ENCODE data around the gene MUC13. TPM values are rescaled to one million over a fixed set of nuclear protein-coding genes. Genes with fewer than 3 reads are reported as not detected.

The MUC13 gene
- total RNA-seq, 1 experiment from 2014 or later, result not detected

DNA sequence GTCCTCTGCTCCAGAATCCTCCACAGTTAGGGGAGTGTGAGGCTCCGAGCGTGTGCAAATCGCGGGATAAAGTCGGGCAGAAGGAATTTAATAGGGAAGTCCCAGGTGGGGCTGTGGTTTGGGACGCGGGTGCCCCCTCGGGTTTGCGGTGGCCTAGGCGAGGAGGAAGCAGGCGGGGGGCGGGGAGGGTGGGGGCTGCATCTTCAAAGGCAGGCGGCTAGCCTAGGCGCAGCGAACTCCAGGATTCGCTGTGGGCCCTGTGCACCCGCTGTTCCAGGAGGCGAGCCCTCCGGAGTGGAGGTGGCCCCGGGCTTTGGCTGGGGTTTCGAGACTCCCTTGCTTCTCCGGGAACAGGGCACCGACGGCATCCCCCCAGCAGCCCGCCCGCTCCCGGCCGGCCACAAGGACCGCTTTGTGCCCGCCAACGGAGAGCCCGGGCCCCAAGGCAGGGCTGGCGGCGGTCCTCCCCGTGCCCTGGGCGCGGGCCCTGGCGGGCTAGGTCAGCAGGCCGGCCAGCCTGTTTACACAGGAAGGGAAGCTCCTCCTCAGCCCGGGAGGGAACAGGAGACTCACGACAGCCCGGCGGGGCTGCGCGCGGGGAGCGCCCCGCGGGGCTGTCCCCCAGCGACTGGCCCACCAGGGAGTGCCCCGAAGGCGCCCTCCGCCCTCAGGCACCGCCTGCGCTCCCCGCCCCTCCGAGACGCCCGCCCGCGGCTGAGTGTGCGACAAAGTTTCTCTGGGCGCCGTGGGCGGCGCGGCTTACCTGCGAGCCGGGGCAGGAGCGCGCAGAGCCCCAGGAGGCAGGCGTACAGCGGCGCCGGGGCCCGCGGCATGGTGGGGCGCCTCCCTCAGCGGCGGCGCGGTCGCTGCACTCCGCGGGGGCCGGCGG is 48.1 kb downstream of the MUC13 start:
- H3K27me3 Mint-ChIP-seq (ENCODE audit: insufficient read depth, unreplicated experiment), result no peaks in the 10 kb centered on the region
- ChIA-PET CTCF (interaction anchor here (0.8 to 6.0 kb wide), 6 partner anchors 9 to 126 kb away, joined by 3 to 55 read pairs (median 4); no protein-coding TSS in a partner anchor), POLR2A (interaction anchor here (0.6 to 3.4 kb wide), 18 partner anchors 8 to 1253 kb away, joined by 3 to 26 read pairs (median 5); no protein-coding TSS in a partner anchor)
- DNase-seq (ENCODE audit: unreplicated experiment), result peak; percentile 56
- intact Hi-C loops (cut with micrococcal nuclease), result loop anchor here (1.0 to 5.0 kb wide), 4 partner anchors 52 to 124 kb away; no protein-coding TSS in a partner anchor
- peaks cover 30% of the 10 kb centered on the region for H3K4me1 Mint-ChIP-seq (ENCODE audit: insufficient read depth, unreplicated experiment)
- H3K27ac Mint-ChIP-seq (ENCODE audit: low read depth, unreplicated experiment), result peak overlapping the region; percentile 36
- peak overlapping the region; percentile 75 for H3K4me3 Mint-ChIP-seq (ENCODE audit: unreplicated experiment)
- BruUV-seq (replicated peaks), result no TSS peak
- no peaks in the 10 kb centered on the region for H3K9me3 Mint-ChIP-seq (ENCODE audit: unreplicated experiment)
- no peaks in the 10 kb centered on the region for H3K36me3 Mint-ChIP-seq (ENCODE audit: insufficient read depth, unreplicated experiment)
- TF ChIP-seq, protein P1, sequence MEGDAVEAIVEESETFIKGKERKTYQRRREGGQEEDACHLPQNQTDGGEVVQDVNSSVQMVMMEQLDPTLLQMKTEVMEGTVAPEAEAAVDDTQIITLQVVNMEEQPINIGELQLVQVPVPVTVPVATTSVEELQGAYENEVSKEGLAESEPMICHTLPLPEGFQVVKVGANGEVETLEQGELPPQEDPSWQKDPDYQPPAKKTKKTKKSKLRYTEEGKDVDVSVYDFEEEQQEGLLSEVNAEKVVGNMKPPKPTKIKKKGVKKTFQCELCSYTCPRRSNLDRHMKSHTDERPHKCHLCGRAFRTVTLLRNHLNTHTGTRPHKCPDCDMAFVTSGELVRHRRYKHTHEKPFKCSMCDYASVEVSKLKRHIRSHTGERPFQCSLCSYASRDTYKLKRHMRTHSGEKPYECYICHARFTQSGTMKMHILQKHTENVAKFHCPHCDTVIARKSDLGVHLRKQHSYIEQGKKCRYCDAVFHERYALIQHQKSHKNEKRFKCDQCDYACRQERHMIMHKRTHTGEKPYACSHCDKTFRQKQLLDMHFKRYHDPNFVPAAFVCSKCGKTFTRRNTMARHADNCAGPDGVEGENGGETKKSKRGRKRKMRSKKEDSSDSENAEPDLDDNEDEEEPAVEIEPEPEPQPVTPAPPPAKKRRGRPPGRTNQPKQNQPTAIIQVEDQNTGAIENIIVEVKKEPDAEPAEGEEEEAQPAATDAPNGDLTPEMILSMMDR (IDR thresholded peaks at IDR 0.05; ENCODE audit: unreplicated experiment), result no peak

DNA sequence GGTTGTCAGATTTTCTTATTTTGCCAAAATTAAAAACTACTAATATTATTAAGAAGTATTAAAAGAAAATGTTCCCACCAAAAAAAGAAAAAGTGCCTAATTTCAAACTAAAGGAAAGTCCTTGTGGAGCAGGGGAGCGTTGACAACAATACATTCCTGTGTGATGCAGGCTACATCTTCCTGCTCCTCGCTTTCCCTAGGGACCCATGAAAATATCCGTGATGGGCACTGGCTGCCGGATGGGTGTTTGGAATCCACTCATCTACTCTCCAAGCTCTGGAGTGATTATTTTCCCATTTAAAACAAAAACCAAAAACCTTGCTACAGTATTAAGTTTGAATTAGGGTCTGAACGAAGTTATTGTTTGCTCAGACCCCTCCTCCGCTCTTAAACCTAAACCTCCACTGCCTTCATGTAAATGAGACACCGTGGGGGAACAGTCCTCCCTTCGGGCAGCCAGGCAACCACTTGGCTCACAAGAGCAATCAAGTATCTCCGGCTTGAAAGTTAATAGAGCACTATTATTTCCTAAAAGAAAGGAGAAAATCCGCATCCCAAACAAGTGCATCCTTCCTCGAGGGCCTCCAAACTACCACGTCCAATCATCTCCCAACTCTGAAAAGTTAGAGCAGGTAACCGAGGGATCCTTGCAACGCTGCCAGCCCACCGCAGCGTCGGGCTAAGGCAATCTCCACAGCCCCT is 48.9 kb downstream of the MUC13 start:
- ChIA-PET CTCF (interaction anchor here (0.6 to 1.6 kb wide), 5 partner anchors 8 to 125 kb away, joined by 3 to 9 read pairs (median 4); no protein-coding TSS in a partner anchor), POLR2A (interaction anchor here (0.5 to 3.4 kb wide), 11 partner anchors 8 to 280 kb away, joined by 3 to 26 read pairs (median 4); no protein-coding TSS in a partner anchor)
- Mint-ChIP-seq H3K4me3 (ENCODE audit: unreplicated experiment) (peak overlapping the region; percentile 75), H3K9me3 (ENCODE audit: unreplicated experiment) (no peaks in the 10 kb centered on the region), H3K4me1 (ENCODE audit: insufficient read depth, unreplicated experiment) (peaks cover 30% of the 10 kb centered on the region), H3K27me3 (ENCODE audit: insufficient read depth, unreplicated experiment) (no peaks in the 10 kb centered on the region), H3K27ac (ENCODE audit: low read depth, unreplicated experiment) (peak overlapping the region; percentile 36), H3K36me3 (ENCODE audit: insufficient read depth, unreplicated experiment) (no peaks in the 10 kb centered on the region)
- TF ChIP-seq, protein P1 (IDR thresholded peaks at IDR 0.05; ENCODE audit: unreplicated experiment), result no peak
- peak; percentile 27 for DNase-seq (ENCODE audit: unreplicated experiment)
- TSS peak; percentile 46 for BruUV-seq (replicated peaks)
- intact Hi-C loops (cut with micrococcal nuclease), result loop anchor here (2.0 to 5.0 kb wide), 3 partner anchors 51 to 123 kb away; no protein-coding TSS in a partner anchor

DNA sequence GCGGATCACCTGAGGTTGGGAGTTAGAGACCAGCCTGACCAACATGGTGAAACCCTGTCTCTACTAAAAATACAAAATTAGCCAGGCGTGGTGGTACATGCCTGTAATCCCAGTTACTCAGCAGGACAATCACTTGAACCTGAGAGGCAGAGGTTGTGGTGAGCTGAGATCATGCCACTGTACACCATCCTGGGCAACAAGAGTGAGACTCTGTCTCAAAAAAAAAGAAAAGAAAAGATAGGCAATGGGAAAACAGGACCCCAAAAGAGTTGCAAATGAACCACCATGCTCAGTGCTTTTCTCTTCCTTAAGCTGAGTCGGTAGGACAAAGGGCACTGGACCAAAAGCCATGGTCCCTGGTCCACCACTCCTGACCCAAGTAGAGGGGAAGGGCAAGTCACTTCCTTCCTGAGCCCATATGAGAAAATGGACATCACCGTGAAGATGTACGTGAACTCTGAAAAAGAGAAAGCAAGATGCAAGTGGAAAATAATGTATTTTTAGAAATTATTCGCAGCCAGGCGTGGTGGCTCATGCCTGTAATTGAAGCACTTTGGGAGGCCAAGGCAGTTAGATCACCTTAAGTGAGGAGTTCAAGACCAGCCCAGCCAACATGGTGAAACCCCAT is 50.0 kb downstream of the MUC13 start:
- DNase-seq (ENCODE audit: unreplicated experiment), result no peak
- peak overlapping the region; percentile 75 for H3K27ac Mint-ChIP-seq (ENCODE audit: low read depth, unreplicated experiment)
- no peaks in the 10 kb centered on the region for H3K36me3 Mint-ChIP-seq (ENCODE audit: insufficient read depth, unreplicated experiment)

More for the DNA sequence above, 50.0 kb downstream of the MUC13 start:
- CTCF ChIA-PET, result interaction anchor here (0.6 to 1.6 kb wide), 4 partner anchors 7 to 1093 kb away, joined by 3 to 7 read pairs (median 4); no protein-coding TSS in a partner anchor
- no peaks in the 10 kb centered on the region for H3K9me3 Mint-ChIP-seq (ENCODE audit: unreplicated experiment)
- intact Hi-C loops (cut with micrococcal nuclease), result loop anchor here (5.0 kb wide), 1 partner anchor 122 kb away; no protein-coding TSS in a partner anchor
- peak overlapping the region; percentile 47 for H3K4me3 Mint-ChIP-seq (ENCODE audit: unreplicated experiment)
- peaks cover 36% of the 10 kb centered on the region for H3K4me1 Mint-ChIP-seq (ENCODE audit: insufficient read depth, unreplicated experiment)
- POLR2A ChIA-PET, result interaction anchor here (0.8 to 3.4 kb wide), 7 partner anchors 9 to 98 kb away, joined by 3 to 26 read pairs (median 4); no protein-coding TSS in a partner anchor
- H3K27me3 Mint-ChIP-seq (ENCODE audit: insufficient read depth, unreplicated experiment), result no peaks in the 10 kb centered on the region
- no TSS peak for BruUV-seq (replicated peaks)
- TF ChIP-seq, protein P1 (IDR thresholded peaks at IDR 0.05; ENCODE audit: unreplicated experiment), result no peak
